SH-SY5Y (cell line): ENCODE results near the gene ZNF555.

Experiments used
- GATA2 ChIP-seq: IDR thresholded peaks from 2 replicates; pipeline ENCODE4 v1.6.1; 2011; ENCODE audit warnings: mild to moderate bottlenecking, low read depth, low read length
- GATA3 ChIP-seq: IDR thresholded peaks from 2 replicates; pipeline ENCODE4 v1.6.1; 2011; ENCODE audit warnings: low read depth, mild to moderate bottlenecking, low read length, moderate library complexity

DNA sequence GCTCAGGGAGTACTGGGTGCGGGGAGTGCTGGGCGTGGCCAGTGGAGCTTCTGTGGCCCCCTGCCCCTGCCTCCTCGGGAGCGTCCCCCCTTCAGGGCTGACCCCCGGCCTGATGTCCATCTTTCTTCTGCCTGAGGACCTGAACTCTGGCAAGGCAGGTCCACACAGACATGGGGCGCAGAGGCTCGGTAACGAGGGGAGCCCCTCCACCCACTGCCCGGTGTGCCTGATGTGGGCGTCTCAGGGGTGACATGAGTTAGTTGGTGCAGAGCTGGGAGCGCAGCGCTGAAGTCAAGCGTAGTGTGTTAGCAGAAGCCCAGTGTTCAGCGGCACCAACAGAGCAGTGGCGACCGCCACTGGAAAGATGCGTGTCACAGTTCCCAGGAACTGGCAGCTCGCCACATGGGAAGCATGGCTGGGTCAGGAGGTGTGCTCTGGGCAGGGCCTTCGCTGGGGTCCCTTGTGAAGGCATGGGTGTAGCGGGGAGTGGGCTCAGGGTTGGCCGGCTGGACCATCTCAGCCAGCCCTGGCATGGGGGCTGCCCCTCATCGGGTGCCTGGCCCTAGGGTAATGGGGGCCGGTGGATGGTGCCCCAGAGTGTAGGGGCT, 44.5 kb upstream of the ZNF555 start:
- no peak for TF ChIP-seq GATA3
- no peak for TF ChIP-seq GATA2
